Activated CD8-positive, alpha-beta memory T cell treated with anti-CD3 and anti-CD28 coated beads, Interleukin-2, amount 50 U/mL, for 24 hours (primary cell): ENCODE results near the gene RBM22.
"Not testable (repeated sequence)": the region's sequence is repeated elsewhere in the genome, so short reads cannot be mapped to it uniquely, and the experiment has no call there.

Source experiments
- DNase-seq: peaks from one replicate; pipeline ENCODE4 v3.0.0-alpha.2; 2020; ENCODE audit errors: extremely low read depth

RBM22 gene

GRCh38 chr5:150700594-150701377 is at the start of gene RBM22:
TSS of gene RBM22 (minus strand) at chr5:150701062. CDS start at chr5:150700985, 77 bp downstream.
- peak; percentile 86 for DNase-seq

- DNase-seq = no peak
Measured at GRCh38 chr5:150750469-150750868, 49.6 kb upstream of the RBM22 start.

GRCh38 chr5:150743142-150743488 is 42.3 kb upstream of the RBM22 start:
- not testable (repeated sequence) for DNase-seq

- DNase-seq = not testable (repeated sequence)
Measured at GRCh38 chr5:150742455-150743141, 41.7 kb upstream of the RBM22 start.

GRCh38 chr5:150740992-150741391 is 40.1 kb upstream of the RBM22 start:
- DNase-seq = no peak

GRCh38 chr5:150738862-150739261 is 38.0 kb upstream of the RBM22 start:
- DNase-seq = no peak

- DNase-seq = no peak
Measured at GRCh38 chr5:150734579-150735384, 33.9 kb upstream of the RBM22 start.

GRCh38 chr5:150731669-150732242 is 30.9 kb upstream of the RBM22 start:
- DNase-seq = no peak

GRCh38 chr5:150729859-150730258 is 29.0 kb upstream of the RBM22 start:
- no peak for DNase-seq

GRCh38 chr5:150723845-150724244 is 23.0 kb upstream of the RBM22 start:
- DNase-seq = no peak

- no peak for DNase-seq
Measured at GRCh38 chr5:150710165-150710564, 9.3 kb upstream of the RBM22 start.

GRCh38 chr5:150706776-150707390 is 6.0 kb upstream of the RBM22 start:
- no peak for DNase-seq

- no peak for DNase-seq
Measured at GRCh38 chr5:150703762-150704161, 2.9 kb upstream of the RBM22 start.

GRCh38 chr5:150700246-150700593 is 642 bp downstream of the RBM22 start:
- no peak for DNase-seq

GRCh38 chr5:150694612-150695011 is 6.2 kb downstream of the RBM22 start:
- no peak for DNase-seq

GRCh38 chr5:150692276-150692675 is 8.6 kb downstream of the RBM22 start:
- no peak for DNase-seq

- DNase-seq = no peak
Measured at GRCh38 chr5:150690760-150691159, 10.1 kb downstream of the RBM22 start.

- no peak for DNase-seq
Measured at GRCh38 chr5:150689120-150689519, 11.7 kb downstream of the RBM22 start.

- DNase-seq = no peak
Measured at GRCh38 chr5:150676578-150676977, 24.3 kb downstream of the RBM22 start.

- no peak for DNase-seq
Measured at GRCh38 chr5:150675069-150675468, 25.8 kb downstream of the RBM22 start.

- DNase-seq = no peak
Measured at GRCh38 chr5:150674341-150674821, 26.5 kb downstream of the RBM22 start.

- DNase-seq = no peak
Measured at GRCh38 chr5:150672884-150673275, 28.0 kb downstream of the RBM22 start.
